ENCODE measurements around the gene RPS15. TPM values are rescaled to one million over a fixed set of nuclear protein-coding genes. Genes with fewer than 3 reads are reported as not detected.
"Not testable (repeated sequence)": the region's sequence is repeated elsewhere in the genome, so short reads cannot be mapped to it uniquely, and the experiment has no call there.

RPS15 gene
- total RNA-seq, 1 experiment from 2014 or later: 1,696 TPM

DNA sequence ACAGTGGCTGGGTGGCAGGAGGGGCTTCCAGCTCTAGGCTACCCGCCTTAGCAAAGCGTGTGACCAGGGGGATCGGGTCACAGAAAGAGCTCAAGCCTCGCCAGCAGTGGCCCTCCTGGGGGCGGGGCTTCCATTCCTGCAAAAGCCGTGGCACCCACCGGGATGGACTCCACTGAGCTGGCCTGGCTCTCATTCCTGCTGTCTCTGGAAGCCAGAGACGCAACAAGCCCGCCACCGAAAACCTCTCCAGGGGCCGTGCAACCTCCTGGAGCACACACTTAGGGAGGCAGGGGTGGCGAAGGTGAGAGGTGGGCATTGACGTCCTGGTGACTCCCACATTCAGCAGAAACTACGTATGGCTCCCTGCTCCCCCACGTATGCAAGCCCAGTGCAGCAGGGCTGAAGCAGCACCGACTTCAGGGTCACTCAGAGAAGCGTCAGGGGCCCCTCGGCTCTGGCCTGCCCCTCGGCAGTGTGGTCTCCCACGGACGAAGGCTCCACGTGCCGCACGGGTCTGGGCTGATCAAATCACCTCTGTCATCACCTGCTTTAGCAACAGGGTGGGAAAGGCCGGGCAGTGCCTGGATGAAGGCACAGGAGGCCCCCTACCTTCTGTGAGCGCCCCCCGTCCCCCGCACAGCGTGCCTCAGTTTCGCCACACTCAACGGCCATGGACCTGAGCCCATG lies 37.7 kb downstream of the RPS15 start:
- no peaks in the 10 kb centered on the region for H3K9me3 ChIP-seq (ENCODE audit: low read depth, low read length, poor library complexity, severe bottlenecking)
- intact Hi-C loops (cut with micrococcal nuclease; ENCODE audit: unreplicated experiment): no loop called here
- H3K4me1 ChIP-seq (ENCODE audit: insufficient read depth, low read length, poor library complexity, severe bottlenecking): peaks cover 12% of the 10 kb centered on the region
- peaks cover 15% of the 10 kb centered on the region for H3K27me3 ChIP-seq (replicated peaks; ENCODE audit: insufficient read depth, low read depth, low read length, poor library complexity)
- DNase-seq (ENCODE audit: low spot score): no peak
- no peak for TF ChIP-seq EZH2 (IDR thresholded peaks at IDR 0.05; ENCODE audit: borderline replicate concordance, low read depth, low read length, poor library complexity, severe bottlenecking)
- TF ChIP-seq, protein P1, sequence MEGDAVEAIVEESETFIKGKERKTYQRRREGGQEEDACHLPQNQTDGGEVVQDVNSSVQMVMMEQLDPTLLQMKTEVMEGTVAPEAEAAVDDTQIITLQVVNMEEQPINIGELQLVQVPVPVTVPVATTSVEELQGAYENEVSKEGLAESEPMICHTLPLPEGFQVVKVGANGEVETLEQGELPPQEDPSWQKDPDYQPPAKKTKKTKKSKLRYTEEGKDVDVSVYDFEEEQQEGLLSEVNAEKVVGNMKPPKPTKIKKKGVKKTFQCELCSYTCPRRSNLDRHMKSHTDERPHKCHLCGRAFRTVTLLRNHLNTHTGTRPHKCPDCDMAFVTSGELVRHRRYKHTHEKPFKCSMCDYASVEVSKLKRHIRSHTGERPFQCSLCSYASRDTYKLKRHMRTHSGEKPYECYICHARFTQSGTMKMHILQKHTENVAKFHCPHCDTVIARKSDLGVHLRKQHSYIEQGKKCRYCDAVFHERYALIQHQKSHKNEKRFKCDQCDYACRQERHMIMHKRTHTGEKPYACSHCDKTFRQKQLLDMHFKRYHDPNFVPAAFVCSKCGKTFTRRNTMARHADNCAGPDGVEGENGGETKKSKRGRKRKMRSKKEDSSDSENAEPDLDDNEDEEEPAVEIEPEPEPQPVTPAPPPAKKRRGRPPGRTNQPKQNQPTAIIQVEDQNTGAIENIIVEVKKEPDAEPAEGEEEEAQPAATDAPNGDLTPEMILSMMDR (conservative IDR thresholded peaks at IDR 0.05; ENCODE audit: low read depth, low read length): no peak
- peaks cover 4% of the 10 kb centered on the region for H3K36me3 ChIP-seq (ENCODE audit: insufficient read depth, low read length, poor library complexity, severe bottlenecking)
- H3K4me3 ChIP-seq (ENCODE audit: low read depth, low read length, poor library complexity, severe bottlenecking): no peak overlapping the region
- ChIA-PET CTCF (no interaction called here), POLR2A (ENCODE audit: low non-redundant PET) (interaction anchor here (0.5 to 0.7 kb wide), 2 partner anchors 32 to 206 kb away, joined by 4 read pairs; no protein-coding TSS in a partner anchor)
- no TSS peak for BruUV-seq (replicated peaks)
- H3K27ac ChIP-seq (ENCODE audit: low read depth, low read length, poor library complexity, severe bottlenecking): no peak overlapping the region

DNA sequence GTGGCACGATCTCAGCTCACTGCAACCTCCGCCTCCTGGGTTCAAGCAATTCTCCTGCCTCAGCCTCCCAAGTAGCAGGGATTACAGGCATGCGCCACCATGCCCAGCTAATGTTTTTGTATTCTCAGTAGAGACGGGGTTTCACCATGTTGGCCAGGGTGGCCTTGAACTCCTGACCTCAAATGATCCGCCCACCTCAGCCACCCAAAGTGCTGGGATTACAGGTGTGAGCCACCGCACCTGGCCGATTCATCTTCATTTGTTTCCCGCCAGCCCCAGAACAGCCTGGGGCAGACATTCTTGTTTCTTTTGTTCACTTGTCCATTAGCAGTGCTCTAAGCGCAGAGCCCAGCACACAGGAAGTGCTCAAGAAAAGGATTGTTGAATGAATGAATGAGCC lies 38.9 kb downstream of the RPS15 start:
- H3K27me3 ChIP-seq (replicated peaks; ENCODE audit: insufficient read depth, low read depth, low read length, poor library complexity); POLR2A ChIA-PET (ENCODE audit: low non-redundant PET); H3K9me3 ChIP-seq (ENCODE audit: low read depth, low read length, poor library complexity, severe bottlenecking); H3K4me3 ChIP-seq (ENCODE audit: low read depth, low read length, poor library complexity, severe bottlenecking); BruUV-seq (replicated peaks); H3K27ac ChIP-seq (ENCODE audit: low read depth, low read length, poor library complexity, severe bottlenecking); CTCF ChIA-PET; intact Hi-C loops (cut with micrococcal nuclease; ENCODE audit: unreplicated experiment); DNase-seq (ENCODE audit: low spot score); H3K4me1 ChIP-seq (ENCODE audit: insufficient read depth, low read length, poor library complexity, severe bottlenecking); H3K36me3 ChIP-seq (ENCODE audit: insufficient read depth, low read length, poor library complexity, severe bottlenecking): not testable (repeated sequence)

DNA sequence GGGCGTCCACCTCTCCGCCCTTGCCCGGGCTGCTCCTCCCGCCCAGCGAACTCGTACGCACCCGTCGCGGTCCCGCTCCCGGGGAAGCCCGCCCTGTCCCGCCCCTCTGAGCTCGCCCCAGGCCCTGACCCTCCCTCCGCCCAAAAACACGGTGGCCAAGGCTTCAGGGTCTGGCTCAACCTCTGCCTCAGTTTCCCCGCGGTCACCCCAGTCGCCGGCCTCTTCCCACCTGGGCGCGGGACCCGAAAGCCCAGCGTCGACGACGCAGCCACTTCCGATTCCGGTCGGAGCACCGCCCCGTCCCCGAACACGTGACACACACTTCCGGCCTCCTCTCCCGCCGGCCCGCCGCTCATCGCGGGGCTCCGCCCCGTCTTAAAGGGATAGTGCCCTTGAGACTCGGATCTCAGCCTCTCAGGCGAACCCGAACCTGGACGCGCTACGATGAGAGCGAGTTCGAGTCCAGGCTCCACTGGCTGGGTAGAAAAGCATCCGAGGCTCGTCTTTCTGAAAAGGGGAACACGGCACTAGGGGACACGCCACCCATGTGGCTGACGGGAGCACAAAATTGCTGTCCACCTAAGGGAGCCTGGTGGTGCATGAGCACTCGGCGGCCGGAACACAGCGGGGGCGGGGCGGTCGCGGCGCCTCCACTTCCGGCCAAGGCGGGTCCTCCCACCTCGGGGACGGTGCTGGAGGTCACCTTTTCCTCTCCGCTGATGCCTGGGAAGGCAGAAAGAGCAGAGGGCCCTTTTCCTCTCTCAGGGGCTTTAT lies 40.9 kb downstream of the RPS15 start, which contains the start of gene C19orf25:
Gene C19orf25 (minus strand): TSS at position 282 of the 774 bp plus-strand sequence. CDS start 312 bp downstream, outside the sequence.
- ChIA-PET CTCF (no interaction called here), POLR2A (ENCODE audit: low non-redundant PET) (no interaction called here)
- peaks cover 4% of the 10 kb centered on the region for H3K4me1 ChIP-seq (ENCODE audit: insufficient read depth, low read length, poor library complexity, severe bottlenecking)
- H3K9me3 ChIP-seq (ENCODE audit: low read depth, low read length, poor library complexity, severe bottlenecking): no peaks in the 10 kb centered on the region
- H3K27me3 ChIP-seq (replicated peaks; ENCODE audit: insufficient read depth, low read depth, low read length, poor library complexity): no peaks in the 10 kb centered on the region
- BruUV-seq (replicated peaks): no TSS peak
- intact Hi-C loops (cut with micrococcal nuclease; ENCODE audit: unreplicated experiment): no loop called here
- TF ChIP-seq, protein P1 (conservative IDR thresholded peaks at IDR 0.05; ENCODE audit: low read depth, low read length): no peak
- TF ChIP-seq EZH2 (IDR thresholded peaks at IDR 0.05; ENCODE audit: borderline replicate concordance, low read depth, low read length, poor library complexity, severe bottlenecking): no peak
- peak; percentile 97 for DNase-seq (ENCODE audit: low spot score)
- peak within 1 kb of the TSS; percentile 66 for H3K4me3 ChIP-seq (ENCODE audit: low read depth, low read length, poor library complexity, severe bottlenecking)
- H3K36me3 ChIP-seq (ENCODE audit: insufficient read depth, low read length, poor library complexity, severe bottlenecking): peaks cover 4% of the 10 kb centered on the region
- peak within 1 kb of the TSS; percentile 85 for H3K27ac ChIP-seq (ENCODE audit: low read depth, low read length, poor library complexity, severe bottlenecking)
